HepG2 (cell line): ENCODE data around the gene DYNLL2. TPM values are rescaled to one million over a fixed set of nuclear protein-coding genes. Genes with fewer than 3 reads are reported as not detected.

Source experiments
- ATAC-seq: fragments of 200-7000 bp; cut with Tn5 transposase; 3 replicates; pipeline ENCODE4 v1.9.1; 2020; ENCODE audit warnings: mild to moderate bottlenecking, moderate library complexity
- BruUV-seq: library from RNA; stranded (reverse); fragments of 400-500 nt; replicated peaks from 2 replicates; lab custom pipeline; 2021; lab: Mats Ljungman, UMichigan
- CTCF ChIA-PET: fragments of 300-600 bp; formaldehyde crosslinking; extraction: SDS; loops from one replicate; lab custom pipeline; 2021; ENCODE audit warnings: low total read pairs, inconsistent platforms, low intra/inter-chr PET ratio; lab: Yijun Ruan, JAX
- POLR2A ChIA-PET: fragments of 350-600 bp; sonication (Branson Sonifier 250); formaldehyde crosslinking; loops from one replicate; lab custom pipeline; 2020; ENCODE audit warnings: antibody characterized with exemption, inconsistent platforms; lab: Yijun Ruan, JAX
- DNase-seq: peaks from one replicate; pipeline ENCODE4 v3.0.0-alpha.2; 2015; ENCODE audit warnings: low spot score
- FAIRE-seq: peaks from 3 replicates; lab custom pipeline; 2011; peaks lifted over from hg19 to GRCh38; lab: Jason Lieb, UNC
- H2AFZ ChIP-seq: one replicate; pipeline ENCODE4 v1.6.1; 2011; ENCODE audit warnings: low read length, inconsistent platforms
- H3K27ac ChIP-seq: fragments of 300-600 bp; 3 replicates; pipeline ENCODE4 v1.8.0; 2011; ENCODE audit warnings: mixed run types, mild to moderate bottlenecking, mixed read lengths, low read length, inconsistent platforms; ENCODE audit not compliant: insufficient read depth; ENCODE audit errors: extremely low read length
- H3K27me3 ChIP-seq, 2 experiments: fragments of 200-600 bp in 1 of 2; 2 replicates in 1 of 2; 3 replicates in 1 of 2; pipeline versions ENCODE4 v1.6.0 to v1.8.0; 2011; ENCODE audit warnings: low read length in 2 of 2, mild to moderate bottlenecking in 2 of 2, moderate library complexity in 2 of 2, inconsistent platforms in 1 of 2; ENCODE audit not compliant: insufficient read depth in 2 of 2, control insufficient read depth in 1 of 2
- H3K36me3 ChIP-seq, 2 experiments: fragments of 200-600 bp in 1 of 2; replicated peaks in 1 of 2; 2 replicates in 1 of 2; 3 replicates in 1 of 2; pipeline versions ENCODE4 v1.5.1 to v1.8.0; 2011; ENCODE audit warnings: low read length in 2 of 2, inconsistent platforms in 1 of 2; ENCODE audit not compliant: insufficient read depth in 2 of 2, control insufficient read depth in 1 of 2
- H3K4me1 ChIP-seq: 2 replicates; pipeline ENCODE4 v1.5.1; 2012; ENCODE audit warnings: low read length, inconsistent platforms; ENCODE audit not compliant: insufficient read depth
- H3K4me2 ChIP-seq: 2 replicates; pipeline ENCODE4 v1.6.0; 2011; ENCODE audit warnings: low read depth, low read length, inconsistent platforms
- H3K4me3 ChIP-seq, 3 experiments: fragments of 200-600 bp in 1 of 3; sonication (generic), shearing (Covaris generic) in 1 of 3; replicated peaks in 1 of 3; 2 replicates each; pipeline ENCODE4 v1.5.1; 2011 to 2016; ENCODE audit warnings: low read length in 3 of 3, inconsistent platforms in 2 of 3, low read depth in 2 of 3, mild to moderate bottlenecking in 2 of 3, control low read depth in 1 of 3, mixed read lengths in 1 of 3; ENCODE audit not compliant: insufficient read depth in 1 of 3
- H3K79me2 ChIP-seq: one replicate; pipeline ENCODE4 v1.6.1; 2011; ENCODE audit warnings: low read length, inconsistent platforms; ENCODE audit not compliant: insufficient read depth
- H3K9ac ChIP-seq: 2 replicates; pipeline ENCODE4 v1.6.0; 2011; ENCODE audit warnings: mild to moderate bottlenecking, low read depth, low read length, inconsistent platforms; ENCODE audit not compliant: insufficient read depth
- H3K9me3 ChIP-seq: 2 replicates; pipeline ENCODE4 v1.5.1; 2012; ENCODE audit warnings: mild to moderate bottlenecking, low read length
- H4K20me1 ChIP-seq: 2 replicates; pipeline ENCODE4 v1.6.0; 2011; ENCODE audit warnings: inconsistent platforms, mild to moderate bottlenecking, low read length, moderate library complexity; ENCODE audit not compliant: insufficient read depth
- CEBPG ChIP-seq: IDR thresholded peaks from 2 replicates; pipeline ENCODE4 v1.6.1; 2016
- JDP2 ChIP-seq: sonication (generic); formaldehyde crosslinking; IDR thresholded peaks from 2 replicates; pipeline ENCODE4 v1.8.1; 2022; ENCODE audit warnings: missing genetic modification reagents, borderline replicate concordance
- KLF16 ChIP-seq, 2 experiments: sonication (generic) in 1 of 2; formaldehyde crosslinking in 1 of 2; IDR thresholded peaks; 2 replicates each; pipeline versions ENCODE4 v1.6.1 to v1.8.0; 2016 to 2023; ENCODE audit warnings: missing genetic modification reagents in 2 of 2, missing compliant biosample characterization in 1 of 2
- STAG1 ChIP-seq: sonication (generic); formaldehyde crosslinking; IDR thresholded peaks from 2 replicates; pipeline ENCODE4 v1.4.0; 2020; ENCODE audit warnings: missing genetic modification reagents
- TEAD3 ChIP-seq: optimal IDR thresholded peaks from 2 replicates; pipeline ENCODE3; 2016; ENCODE audit warnings: borderline replicate concordance
- U2AF1 ChIP-seq: fragments of 200-400 bp; formaldehyde crosslinking; optimal IDR thresholded peaks from 2 replicates; pipeline ENCODE3; 2017; ENCODE audit warnings: mild to moderate bottlenecking, low read depth, low read length
- ZNF768 ChIP-seq: sonication (generic); formaldehyde crosslinking; IDR thresholded peaks from 2 replicates; pipeline ENCODE4 v1.4.0; 2020; ENCODE audit warnings: missing genetic modification reagents
- ZNF776 ChIP-seq: sonication (generic); formaldehyde crosslinking; IDR thresholded peaks from 2 replicates; pipeline ENCODE4 v1.4.0; 2020; ENCODE audit warnings: mild to moderate bottlenecking, missing genetic modification reagents
- WGBS: methylation state at CpG from one replicate; pipeline ENCODE4 v1.1.6; 2017; ENCODE audit warnings: low lambda C conversion rate; 5-methylcytosine and 5-hydroxymethylcytosine counted together
- in situ Hi-C: cut with HindIII; loops from 2 replicates; pipeline ENCODE4 v1.10.0; 2017; ENCODE audit warnings: low pct_unique_long_range_greater_than_20kb; ENCODE audit not compliant: extremely low pct_ligation_motif_present
- intact Hi-C: fragments of 100-400 bp; cut with micrococcal nuclease; formaldehyde crosslinking; loops from one replicate; pipeline ENCODE4 v1.10.0; 2022; ENCODE audit not compliant: unreplicated experiment
- polyA plus RNA-seq, 8 experiments: library from polyadenylated mRNA; depleted of rRNA in 3 of 8; stranded (reverse) in 7 of 8; unstranded in 1 of 8; fragments of >200 nt; fragmentation: Illumina TruSeq in 4 of 8; extraction: Trizol in 4 of 8; gene quantifications; 2 replicates each; pipeline versions ENCODE4 v1.2.1 to v1.2.3, GENCODE V29; 2011 to 2016; ENCODE audit warnings: low read depth in 4 of 8, missing spikeins in 1 of 8, mixed read lengths in 1 of 8; ENCODE audit not compliant: insufficient read depth in 1 of 8
- total RNA-seq, 5 experiments: library from RNA; depleted of rRNA; stranded (reverse); fragments of >200 nt; fragmentation: Illumina TruSeq; extraction: Trizol; gene quantifications; 2 replicates each; pipeline ENCODE4 v1.2.3, GENCODE V29; 2016; ENCODE audit warnings: low read depth in 1 of 5
- TF ChIP-seq, protein P1 (sequence below): IDR thresholded peaks from 2 replicates; pipeline ENCODE4 v1.6.1; 2016; ENCODE audit warnings: missing compliant biosample characterization, missing genetic modification reagents, borderline replicate concordance
- TF ChIP-seq, protein P2 (sequence below): sonication (generic); formaldehyde crosslinking; IDR thresholded peaks from 2 replicates; pipeline ENCODE4 v1.8.0; 2022; ENCODE audit warnings: low read depth, missing genetic modification reagents
- TF ChIP-seq, protein P3 (sequence below): sonication (generic); formaldehyde crosslinking; IDR thresholded peaks from 2 replicates; pipeline ENCODE4 v1.8.1; 2022; ENCODE audit warnings: mild to moderate bottlenecking, missing genetic modification reagents
- TF ChIP-seq, protein P4 (sequence below): sonication (generic); formaldehyde crosslinking; IDR thresholded peaks from 2 replicates; pipeline ENCODE4 v1.4.0; 2020; ENCODE audit warnings: missing genetic modification reagents

The DYNLL2 gene
- total and polyA plus RNA-seq, 2 of the 13 experiments (the other 11 are each of a cell fraction or from before 2014, with no cell fraction given): 9.5 to 29.0 TPM

DNA sequence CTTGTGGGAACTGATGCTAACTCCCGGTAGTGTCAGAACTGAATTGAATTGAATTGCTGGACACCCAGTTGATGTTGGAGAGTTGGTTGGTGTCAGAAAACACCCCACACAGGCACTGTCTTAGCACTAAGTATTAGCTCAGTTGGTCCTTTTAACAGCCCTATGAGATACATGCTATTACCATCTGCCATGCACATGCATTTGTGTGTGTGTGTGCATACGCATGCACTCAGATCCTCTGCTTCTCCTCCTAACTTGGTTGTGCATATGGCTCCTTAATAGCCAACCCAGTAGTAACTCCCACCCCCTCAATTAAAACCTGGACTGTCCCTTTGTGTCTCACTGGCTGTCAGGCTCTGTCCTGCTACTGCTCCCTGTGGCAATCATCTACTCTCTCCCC, 32.3 kb upstream of the DYNLL2 start:
- Histone ChIP-seq H4K20me1 (no peaks in the 10 kb centered on the region), H2AFZ (no peak overlapping the region), H3K4me3 (no peak overlapping the region), H3K27ac (no peak overlapping the region), H3K9me3 (no peaks in the 10 kb centered on the region), H3K4me2 (no peak overlapping the region), H3K9ac (no peak overlapping the region), H3K27me3 (peaks cover 0 to 23% of the 10 kb centered on the region in 2 experiments; a peak in 2 of 5 replicates), H3K4me1 (peaks cover 5% of the 10 kb centered on the region; the same call in 1 of the 2 replicates), H3K36me3 (no peaks in the 10 kb centered on the region), H3K79me2 (no peaks in the 10 kb centered on the region)
- in situ Hi-C loops: no loop called here
- TF ChIP-seq CEBPG (CRISPR knock-in tag): no peak
- TF ChIP-seq, protein P1, sequence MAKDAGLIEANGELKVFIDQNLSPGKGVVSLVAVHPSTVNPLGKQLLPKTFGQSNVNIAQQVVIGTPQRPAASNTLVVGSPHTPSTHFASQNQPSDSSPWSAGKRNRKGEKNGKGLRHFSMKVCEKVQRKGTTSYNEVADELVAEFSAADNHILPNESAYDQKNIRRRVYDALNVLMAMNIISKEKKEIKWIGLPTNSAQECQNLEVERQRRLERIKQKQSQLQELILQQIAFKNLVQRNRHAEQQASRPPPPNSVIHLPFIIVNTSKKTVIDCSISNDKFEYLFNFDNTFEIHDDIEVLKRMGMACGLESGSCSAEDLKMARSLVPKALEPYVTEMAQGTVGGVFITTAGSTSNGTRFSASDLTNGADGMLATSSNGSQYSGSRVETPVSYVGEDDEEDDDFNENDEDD (CRISPR knock-in tag): no peak
- TF ChIP-seq U2AF1: no peak
- TF ChIP-seq, protein P2, sequence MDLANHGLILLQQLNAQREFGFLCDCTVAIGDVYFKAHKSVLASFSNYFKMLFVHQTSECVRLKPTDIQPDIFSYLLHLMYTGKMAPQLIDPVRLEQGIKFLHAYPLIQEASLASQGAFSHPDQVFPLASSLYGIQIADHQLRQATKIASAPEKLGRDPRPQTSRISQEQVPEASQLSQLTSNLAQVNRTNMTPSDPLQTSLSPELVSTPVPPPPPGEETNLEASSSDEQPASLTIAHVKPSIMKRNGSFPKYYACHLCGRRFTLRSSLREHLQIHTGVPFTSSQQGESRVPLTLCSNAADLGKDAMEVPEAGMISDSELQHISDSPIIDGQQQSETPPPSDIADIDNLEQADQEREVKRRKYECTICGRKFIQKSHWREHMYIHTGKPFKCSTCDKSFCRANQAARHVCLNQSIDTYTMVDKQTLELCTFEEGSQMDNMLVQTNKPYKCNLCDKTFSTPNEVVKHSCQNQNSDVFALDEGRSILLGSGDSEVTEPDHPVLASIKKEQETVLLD (CRISPR knock-in tag): no peak
- TF ChIP-seq TEAD3 (CRISPR knock-in tag): no peak
- POLR2A ChIA-PET: no interaction called here
- 91% methylated on average over 2 of the region's 2 CpGs for WGBS
- no TSS peak for BruUV-seq
- FAIRE-seq (no peak), DNase-seq (no peak), ATAC-seq (no peak)
- CTCF ChIA-PET: no interaction called here
- intact Hi-C loops: no loop called here

DNA sequence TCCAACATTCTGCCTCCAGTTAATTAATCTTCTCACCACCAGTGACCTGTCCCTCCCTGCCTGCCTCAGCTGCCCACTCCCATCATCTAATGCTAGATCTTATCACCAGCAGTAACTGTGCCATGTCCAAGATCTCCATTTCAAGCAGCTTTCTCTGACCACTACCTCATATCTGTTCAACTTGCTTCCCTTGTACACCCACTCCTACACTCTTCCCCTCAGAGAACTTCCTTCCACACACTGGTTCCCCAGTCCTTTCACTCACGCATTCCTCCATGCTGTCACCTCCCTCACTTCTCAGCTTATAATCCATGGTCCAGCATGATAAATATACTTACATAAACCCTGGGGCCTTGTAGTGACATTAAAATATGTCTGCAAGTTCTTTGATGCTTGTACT, 31.8 kb upstream of the DYNLL2 start:
- no peak overlapping the region for H3K4me2 ChIP-seq
- no peaks in the 10 kb centered on the region for H3K79me2 ChIP-seq
- FAIRE-seq (no peak), DNase-seq (no peak), ATAC-seq (no peak)
- 67% methylated on average over 1 of the region's 1 CpG for WGBS
- no peak overlapping the region for H2AFZ ChIP-seq
- H3K27ac ChIP-seq: no peak overlapping the region
- ChIA-PET CTCF (no interaction called here), POLR2A (no interaction called here)
- intact Hi-C loops (no loop called here), in situ Hi-C loops (no loop called here)
- BruUV-seq: no TSS peak
- peaks cover 0 to 21% of the 10 kb centered on the region in 2 experiments; a peak in 2 of 5 replicates for H3K27me3 ChIP-seq
- H3K4me3 ChIP-seq: no peak overlapping the region
- no peaks in the 10 kb centered on the region for H4K20me1 ChIP-seq
- no peaks in the 10 kb centered on the region for H3K9me3 ChIP-seq
- peaks cover 5% of the 10 kb centered on the region; the same call in 1 of the 2 replicates for H3K4me1 ChIP-seq
- H3K9ac ChIP-seq: no peak overlapping the region
- H3K36me3 ChIP-seq: no peaks in the 10 kb centered on the region
- TF ChIP-seq STAG1 (no peak), ZNF768 (CRISPR knock-in tag) (no peak), JDP2 (CRISPR knock-in tag) (no peak), KLF16 (CRISPR knock-in tag; IDR thresholded peaks at IDR 0.05) (no peak), ZNF776 (CRISPR knock-in tag) (no peak)
- TF ChIP-seq, protein P3, sequence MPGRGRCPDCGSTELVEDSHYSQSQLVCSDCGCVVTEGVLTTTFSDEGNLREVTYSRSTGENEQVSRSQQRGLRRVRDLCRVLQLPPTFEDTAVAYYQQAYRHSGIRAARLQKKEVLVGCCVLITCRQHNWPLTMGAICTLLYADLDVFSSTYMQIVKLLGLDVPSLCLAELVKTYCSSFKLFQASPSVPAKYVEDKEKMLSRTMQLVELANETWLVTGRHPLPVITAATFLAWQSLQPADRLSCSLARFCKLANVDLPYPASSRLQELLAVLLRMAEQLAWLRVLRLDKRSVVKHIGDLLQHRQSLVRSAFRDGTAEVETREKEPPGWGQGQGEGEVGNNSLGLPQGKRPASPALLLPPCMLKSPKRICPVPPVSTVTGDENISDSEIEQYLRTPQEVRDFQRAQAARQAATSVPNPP (CRISPR knock-in tag): no peak
- TF ChIP-seq, protein P4, sequence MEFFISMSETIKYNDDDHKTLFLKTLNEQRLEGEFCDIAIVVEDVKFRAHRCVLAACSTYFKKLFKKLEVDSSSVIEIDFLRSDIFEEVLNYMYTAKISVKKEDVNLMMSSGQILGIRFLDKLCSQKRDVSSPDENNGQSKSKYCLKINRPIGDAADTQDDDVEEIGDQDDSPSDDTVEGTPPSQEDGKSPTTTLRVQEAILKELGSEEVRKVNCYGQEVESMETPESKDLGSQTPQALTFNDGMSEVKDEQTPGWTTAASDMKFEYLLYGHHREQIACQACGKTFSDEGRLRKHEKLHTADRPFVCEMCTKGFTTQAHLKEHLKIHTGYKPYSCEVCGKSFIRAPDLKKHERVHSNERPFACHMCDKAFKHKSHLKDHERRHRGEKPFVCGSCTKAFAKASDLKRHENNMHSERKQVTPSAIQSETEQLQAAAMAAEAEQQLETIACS (CRISPR knock-in tag): no peak
